Endothelial cell of umbilical vein (primary cell): Measurements from ENCODE around the gene PLXNC1. TPM values are rescaled to one million over a fixed set of nuclear protein-coding genes. Genes with fewer than 3 reads are reported as not detected.

Experiments
- BruUV-seq: library from RNA; stranded (reverse); fragments of 400-500 nt; replicated peaks from 2 replicates; lab custom pipeline; 2021; lab: Mats Ljungman, UMichigan
- CTCF ChIA-PET: fragments of 300-600, 350-600 bp; sonication (Branson Sonifier 250); formaldehyde crosslinking; loops from one replicate; lab custom pipeline; 2021; ENCODE audit warnings: antibody characterized with exemption, inconsistent platforms; lab: Charles Lee
- POLR2A ChIA-PET: fragments of 300-600, 350-600 bp; sonication (Branson Sonifier 250); formaldehyde crosslinking; loops from one replicate; lab custom pipeline; 2021; ENCODE audit warnings: antibody characterized with exemption, inconsistent platforms; lab: Charles Lee
- DNase-seq: peaks from one replicate; pipeline ENCODE4 v3.0.0-alpha.2; 2011; ENCODE audit warnings: low read depth, low spot score
- FAIRE-seq: peaks from 2 replicates; lab custom pipeline; 2011; peaks lifted over from hg19 to GRCh38; lab: Jason Lieb, UNC
- H2AFZ ChIP-seq: 2 replicates; pipeline ENCODE4 v1.6.0; 2012; ENCODE audit warnings: low read depth, low read length, control low read depth, inconsistent platforms
- H3K27ac ChIP-seq: 2 replicates; pipeline ENCODE4 v1.5.1; 2011; ENCODE audit warnings: low read depth, mild to moderate bottlenecking, control low read depth, low read length, moderate library complexity; ENCODE audit not compliant: insufficient read depth
- H3K27me3 ChIP-seq, 2 experiments: 2 replicates each; pipeline versions ENCODE4 v1.6.0 to v1.6.1; 2011; ENCODE audit warnings: low read length in 2 of 2, mixed read lengths in 1 of 2; ENCODE audit not compliant: control insufficient read depth in 2 of 2, insufficient read depth in 2 of 2
- H3K36me3 ChIP-seq, 2 experiments: 2 replicates in 1 of 2; 3 replicates in 1 of 2; pipeline ENCODE4 v1.5.1; 2011; ENCODE audit warnings: low read length in 2 of 2, mild to moderate bottlenecking in 1 of 2, moderate library complexity in 1 of 2; ENCODE audit not compliant: control insufficient read depth in 2 of 2, insufficient read depth in 2 of 2; ENCODE audit errors: extremely low read depth in 1 of 2
- H3K4me1 ChIP-seq: 3 replicates; pipeline ENCODE4 v1.5.1; 2011; ENCODE audit warnings: mild to moderate bottlenecking, low read length; ENCODE audit not compliant: control insufficient read depth, insufficient read depth; ENCODE audit errors: extremely low read depth
- H3K4me2 ChIP-seq: 2 replicates; pipeline ENCODE4 v1.6.1; 2011; ENCODE audit warnings: low read length, control low read depth, mixed read lengths; ENCODE audit not compliant: insufficient read depth
- H3K4me3 ChIP-seq, 3 experiments: fragments of 200-600 bp in 1 of 3; sonication (generic), shearing (Covaris generic) in 1 of 3; replicated peaks in 1 of 3; 2 replicates each; pipeline ENCODE4 v1.5.1; 2011 to 2016; ENCODE audit warnings: control low read depth in 3 of 3, low read length in 3 of 3, mild to moderate bottlenecking in 2 of 3, inconsistent platforms in 1 of 3, low read depth in 1 of 3, moderate library complexity in 1 of 3; ENCODE audit not compliant: insufficient read depth in 1 of 3
- H3K79me2 ChIP-seq: 2 replicates; pipeline ENCODE4 v1.6.0; 2012; ENCODE audit warnings: low read length, inconsistent platforms; ENCODE audit not compliant: control insufficient read depth, insufficient read depth
- H3K9ac ChIP-seq: replicated peaks from 2 replicates; pipeline ENCODE3; 2011; ENCODE audit warnings: low read length, control low read depth; ENCODE audit not compliant: insufficient read depth; ENCODE audit errors: extremely low read depth
- H3K9me1 ChIP-seq: replicated peaks from 3 replicates; pipeline ENCODE4 v1.6.0; 2011; ENCODE audit warnings: mild to moderate bottlenecking, low read length; ENCODE audit not compliant: control insufficient read depth, insufficient read depth; ENCODE audit errors: extremely low read depth
- H3K9me3 ChIP-seq: replicated peaks from 2 replicates; pipeline ENCODE4 v1.5.1; 2012; ENCODE audit warnings: low read length, inconsistent platforms; ENCODE audit not compliant: control insufficient read depth, insufficient read depth
- H4K20me1 ChIP-seq: replicated peaks from 2 replicates; pipeline ENCODE3; 2011; ENCODE audit warnings: mild to moderate bottlenecking, low read length; ENCODE audit not compliant: control insufficient read depth, insufficient read depth; ENCODE audit errors: extremely low read depth
- EZH2 ChIP-seq: IDR thresholded peaks from 2 replicates; pipeline ENCODE4 v1.6.1; 2012; ENCODE audit warnings: borderline replicate concordance, low read depth, mild to moderate bottlenecking, moderate library complexity, low read length, inconsistent platforms; ENCODE audit not compliant: severe bottlenecking
- FOS ChIP-seq: IDR thresholded peaks from 2 replicates; pipeline ENCODE4 v1.6.1; 2011; ENCODE audit warnings: mild to moderate bottlenecking, low read length, moderate library complexity, borderline replicate concordance; ENCODE audit not compliant: insufficient read depth
- JUN ChIP-seq: IDR thresholded peaks from 2 replicates; pipeline ENCODE4 v1.6.1; 2011; ENCODE audit warnings: borderline replicate concordance, low read depth; ENCODE audit not compliant: insufficient read length, insufficient read depth
- MYC ChIP-seq: IDR thresholded peaks from one replicate; pipeline ENCODE4 v1.6.1; 2011; ENCODE audit warnings: mild to moderate bottlenecking, low read depth, low read length
- dilution Hi-C: fragments of 300-500 bp; cut with MboI; formaldehyde crosslinking; loops from one replicate; pipeline ENCODE4 v1.15.0; 2019; ENCODE audit warnings: low sequenced_read_pairs; ENCODE audit not compliant: extremely low pct_ligation_motif_present
- intact Hi-C: fragments of 100-400 bp; cut with micrococcal nuclease; formaldehyde crosslinking; loops from one replicate; pipeline ENCODE4 v1.10.0; 2022
- polyA plus RNA-seq, 4 experiments: library from polyadenylated mRNA; depleted of rRNA in 3 of 4; stranded (reverse) in 3 of 4; unstranded in 1 of 4; fragments of >200 nt; gene quantifications; 2 replicates each; pipeline versions ENCODE4 v1.2.1 to v1.2.3, GENCODE V29; 2011 to 2012; ENCODE audit warnings: missing spikeins in 1 of 4
- total RNA-seq: library from RNA; stranded (reverse); gene quantifications from 2 replicates; pipeline ENCODE4 v1.2.3, GENCODE V29; 2021
- TF ChIP-seq, protein P1 (sequence below): IDR thresholded peaks from 2 replicates; pipeline ENCODE4 v1.6.1; 2011; ENCODE audit not compliant: insufficient read depth, insufficient read length

The PLXNC1 gene
- total and polyA plus RNA-seq, 2 donors (not counting 3 experiments of a cell fraction or from before 2014, with no cell fraction given), result 0.04 TPM; not detected in 1

- ChIA-PET POLR2A (no interaction called here), CTCF (no interaction called here)
- dilution Hi-C loops, result no loop called here
- H3K4me1 ChIP-seq, result no peaks in the 10 kb centered on the region
- BruUV-seq, result no TSS peak
- H3K27ac ChIP-seq, result no peak overlapping the region
- no peak for DNase-seq
- H3K9me1 ChIP-seq, result no peaks in the 10 kb centered on the region
- TF ChIP-seq JUN, result no peak
- TF ChIP-seq, protein P1, sequence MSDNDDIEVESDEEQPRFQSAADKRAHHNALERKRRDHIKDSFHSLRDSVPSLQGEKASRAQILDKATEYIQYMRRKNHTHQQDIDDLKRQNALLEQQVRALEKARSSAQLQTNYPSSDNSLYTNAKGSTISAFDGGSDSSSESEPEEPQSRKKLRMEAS, result no peak
- H3K36me3 ChIP-seq, result no peaks in the 10 kb centered on the region
- H3K27me3 ChIP-seq, result peaks cover 5 to 12% of the 10 kb centered on the region in 2 experiments
- no peak overlapping the region for H3K9ac ChIP-seq
- no peak overlapping the region for H3K4me3 ChIP-seq
- H4K20me1 ChIP-seq, result no peaks in the 10 kb centered on the region
- no peak for FAIRE-seq
- H3K79me2 ChIP-seq, result no peaks in the 10 kb centered on the region
- H3K9me3 ChIP-seq, result no peaks in the 10 kb centered on the region
- intact Hi-C loops, result no loop called here
- H2AFZ ChIP-seq, result no peak overlapping the region
- H3K4me2 ChIP-seq, result no peak overlapping the region
These were observed 123.0 kb downstream of the PLXNC1 start for GRCh38 chr12:94271351-94271750.

DNA sequence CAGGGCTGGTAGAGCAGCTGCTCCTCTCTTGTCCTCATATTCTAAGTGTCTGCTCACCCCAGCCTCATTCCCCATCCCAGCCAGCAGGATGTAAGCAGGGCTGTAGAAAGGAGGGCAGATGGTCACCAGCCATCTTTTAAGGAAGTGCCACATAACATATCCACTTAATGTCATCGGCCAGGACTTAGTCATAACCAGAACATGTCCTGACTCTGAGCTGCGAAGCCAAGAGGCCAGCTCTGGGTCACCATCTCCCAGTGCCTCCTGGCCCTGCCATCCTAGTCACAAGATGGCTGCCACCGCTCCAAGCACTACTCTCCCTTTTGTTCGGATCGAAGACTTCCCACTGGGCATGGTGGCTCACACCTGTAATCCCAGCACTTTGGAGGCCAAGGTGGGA, 123.9 kb downstream of the PLXNC1 start:
- H3K4me3 ChIP-seq, result no peak overlapping the region
- POLR2A ChIA-PET, result no interaction called here
- H3K4me1 ChIP-seq, result no peaks in the 10 kb centered on the region
- peaks cover 2 to 12% of the 10 kb centered on the region in 2 experiments for H3K27me3 ChIP-seq
- no peaks in the 10 kb centered on the region for H3K9me3 ChIP-seq
- TF ChIP-seq FOS (no peak), EZH2 (no peak), MYC (no peak)
- TF ChIP-seq, protein P1, result no peak
- H3K9ac ChIP-seq, result no peak overlapping the region
- no peaks in the 10 kb centered on the region for H3K36me3 ChIP-seq
- H2AFZ ChIP-seq, result no peak overlapping the region
- no peak overlapping the region for H3K4me2 ChIP-seq
- H3K79me2 ChIP-seq, result no peaks in the 10 kb centered on the region
- H3K9me1 ChIP-seq, result no peaks in the 10 kb centered on the region
- H4K20me1 ChIP-seq, result no peaks in the 10 kb centered on the region
- no TSS peak for BruUV-seq
- CTCF ChIA-PET, result no interaction called here
- H3K27ac ChIP-seq, result no peak overlapping the region
- no peak for FAIRE-seq
- dilution Hi-C loops (no loop called here), intact Hi-C loops (no loop called here)
- no peak for DNase-seq
